D721Med (cell line): ENCODE data around the gene ZNF366.

Experiments
- DNase-seq: peaks from one replicate; pipeline ENCODE4 v3.0.0; 2011; ENCODE audit warnings: low spot score; ENCODE audit not compliant: insufficient read length
- FAIRE-seq: peaks from 2 replicates; lab custom pipeline; 2011; peaks lifted over from hg19 to GRCh38; lab: Jason Lieb, UNC
- TF ChIP-seq, protein P1 (sequence below): IDR thresholded peaks from 2 replicates; pipeline ENCODE4 v1.5.1; 2012; ENCODE audit warnings: mild to moderate bottlenecking, control low read depth; ENCODE audit not compliant: insufficient read depth; ENCODE audit errors: missing control alignments

The ZNF366 gene

DNA sequence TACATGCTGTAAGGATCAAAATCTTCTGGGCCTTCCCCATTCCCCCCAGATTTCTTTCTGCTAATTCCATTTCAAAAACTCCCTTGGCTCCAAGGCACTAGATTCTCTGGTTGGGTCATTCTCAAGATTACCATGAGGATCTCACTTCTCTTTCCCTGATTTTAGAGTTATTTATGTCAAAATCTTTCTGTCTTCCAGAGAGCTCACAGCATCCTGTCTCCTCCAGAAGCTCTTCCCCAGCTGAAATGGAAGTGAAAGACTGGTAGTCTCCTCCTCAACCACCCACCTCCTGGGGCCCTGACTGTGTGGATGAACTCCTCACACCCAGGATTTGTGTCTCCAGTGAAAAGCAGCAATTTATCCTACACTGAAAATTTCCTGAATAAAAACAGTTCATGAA is 11.9 kb upstream of the ZNF366 start:
- TF ChIP-seq, protein P1, sequence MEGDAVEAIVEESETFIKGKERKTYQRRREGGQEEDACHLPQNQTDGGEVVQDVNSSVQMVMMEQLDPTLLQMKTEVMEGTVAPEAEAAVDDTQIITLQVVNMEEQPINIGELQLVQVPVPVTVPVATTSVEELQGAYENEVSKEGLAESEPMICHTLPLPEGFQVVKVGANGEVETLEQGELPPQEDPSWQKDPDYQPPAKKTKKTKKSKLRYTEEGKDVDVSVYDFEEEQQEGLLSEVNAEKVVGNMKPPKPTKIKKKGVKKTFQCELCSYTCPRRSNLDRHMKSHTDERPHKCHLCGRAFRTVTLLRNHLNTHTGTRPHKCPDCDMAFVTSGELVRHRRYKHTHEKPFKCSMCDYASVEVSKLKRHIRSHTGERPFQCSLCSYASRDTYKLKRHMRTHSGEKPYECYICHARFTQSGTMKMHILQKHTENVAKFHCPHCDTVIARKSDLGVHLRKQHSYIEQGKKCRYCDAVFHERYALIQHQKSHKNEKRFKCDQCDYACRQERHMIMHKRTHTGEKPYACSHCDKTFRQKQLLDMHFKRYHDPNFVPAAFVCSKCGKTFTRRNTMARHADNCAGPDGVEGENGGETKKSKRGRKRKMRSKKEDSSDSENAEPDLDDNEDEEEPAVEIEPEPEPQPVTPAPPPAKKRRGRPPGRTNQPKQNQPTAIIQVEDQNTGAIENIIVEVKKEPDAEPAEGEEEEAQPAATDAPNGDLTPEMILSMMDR, result no peak
- FAIRE-seq (no peak), DNase-seq (no peak)

DNA sequence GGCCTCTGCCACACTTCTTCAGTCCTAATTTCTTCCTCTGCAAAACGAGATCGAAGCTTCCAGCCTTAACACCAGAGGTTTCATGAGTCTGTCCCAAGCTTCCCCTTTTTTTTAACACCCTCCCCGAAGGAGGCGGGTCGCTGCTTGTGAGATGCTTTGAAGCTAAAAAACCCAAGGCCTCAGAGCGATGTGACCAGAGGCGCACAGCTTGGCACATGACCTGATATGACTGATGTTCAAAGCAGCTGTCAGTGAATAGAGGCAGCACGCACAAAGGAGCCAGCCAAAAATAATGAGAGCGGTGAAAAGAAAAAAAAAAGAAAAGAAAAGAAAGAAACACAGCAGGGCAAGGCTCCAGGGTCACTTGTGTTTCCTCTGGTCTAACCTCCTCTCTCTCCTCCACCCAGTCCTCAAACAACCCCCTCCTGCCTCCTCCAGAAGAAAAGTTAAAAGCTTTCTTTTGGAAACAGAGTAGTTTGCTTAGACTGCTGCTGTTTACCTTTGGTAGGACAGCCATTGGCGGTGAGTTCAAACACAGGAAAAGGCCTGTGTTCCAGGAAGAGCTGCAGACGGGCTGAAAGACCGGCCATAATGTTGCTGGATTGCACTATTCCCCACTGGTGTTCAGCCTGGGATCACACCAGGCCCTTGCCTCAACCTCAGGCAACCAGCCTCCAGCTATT is 10.9 kb upstream of the ZNF366 start:
- FAIRE-seq (no peak), DNase-seq (no peak)
- TF ChIP-seq, protein P1, result no peak

DNA sequence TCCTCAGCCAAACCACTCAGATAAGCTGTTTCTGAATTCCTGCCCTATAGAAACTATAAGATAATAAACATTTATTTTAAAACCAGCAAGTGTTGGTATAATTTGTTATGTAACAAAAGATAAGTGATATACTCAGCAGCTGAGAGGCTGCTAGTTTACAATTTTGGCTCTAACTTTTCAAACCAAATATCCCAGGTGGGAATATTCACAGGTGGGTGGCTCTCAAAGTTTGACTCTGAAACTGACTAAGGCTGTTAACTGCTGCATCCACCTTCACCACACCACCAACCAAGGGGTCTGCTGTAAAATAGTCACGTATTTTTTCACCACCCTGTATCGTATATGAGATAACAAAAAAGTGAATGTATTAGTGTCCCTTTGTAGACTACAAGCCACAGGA is 9.7 kb upstream of the ZNF366 start:
- DNase-seq (no peak), FAIRE-seq (no peak)
- TF ChIP-seq, protein P1, result no peak

DNA sequence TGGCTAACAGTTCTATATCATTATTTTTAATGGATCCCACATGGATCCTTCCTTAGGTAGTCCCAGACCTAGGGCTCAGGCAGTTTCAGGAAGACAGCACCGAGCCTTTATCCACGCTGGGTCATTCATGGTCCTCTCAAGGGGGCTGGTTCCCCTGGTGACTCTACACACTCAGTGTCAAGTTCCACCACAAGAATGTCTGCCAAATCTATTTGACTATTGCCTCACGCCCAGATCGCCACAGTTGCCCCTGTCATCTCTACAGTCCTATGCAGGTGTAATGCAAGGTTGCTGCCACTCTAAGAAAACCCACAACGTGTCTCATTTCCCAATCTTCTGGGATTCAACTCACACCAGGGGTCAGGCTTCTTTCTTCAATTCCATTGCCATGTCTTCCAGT is 8.0 kb upstream of the ZNF366 start:
- TF ChIP-seq, protein P1, result no peak
- no peak for DNase-seq
- no peak for FAIRE-seq

DNA sequence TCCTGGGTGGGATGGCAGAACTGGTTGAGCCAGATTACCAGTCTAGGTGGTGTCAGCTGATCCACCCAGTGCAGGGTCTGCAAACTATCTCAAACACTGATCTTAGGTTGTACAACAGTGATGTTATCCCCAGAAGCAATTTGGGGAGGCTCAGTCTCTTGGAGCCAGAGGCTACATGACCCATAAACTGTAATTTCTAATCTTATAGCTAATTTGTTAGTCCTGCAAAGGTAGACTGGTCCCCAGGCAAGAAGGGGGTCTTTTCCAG is 5.3 kb upstream of the ZNF366 start:
- TF ChIP-seq, protein P1, result no peak
- DNase-seq (no peak), FAIRE-seq (no peak)

DNA sequence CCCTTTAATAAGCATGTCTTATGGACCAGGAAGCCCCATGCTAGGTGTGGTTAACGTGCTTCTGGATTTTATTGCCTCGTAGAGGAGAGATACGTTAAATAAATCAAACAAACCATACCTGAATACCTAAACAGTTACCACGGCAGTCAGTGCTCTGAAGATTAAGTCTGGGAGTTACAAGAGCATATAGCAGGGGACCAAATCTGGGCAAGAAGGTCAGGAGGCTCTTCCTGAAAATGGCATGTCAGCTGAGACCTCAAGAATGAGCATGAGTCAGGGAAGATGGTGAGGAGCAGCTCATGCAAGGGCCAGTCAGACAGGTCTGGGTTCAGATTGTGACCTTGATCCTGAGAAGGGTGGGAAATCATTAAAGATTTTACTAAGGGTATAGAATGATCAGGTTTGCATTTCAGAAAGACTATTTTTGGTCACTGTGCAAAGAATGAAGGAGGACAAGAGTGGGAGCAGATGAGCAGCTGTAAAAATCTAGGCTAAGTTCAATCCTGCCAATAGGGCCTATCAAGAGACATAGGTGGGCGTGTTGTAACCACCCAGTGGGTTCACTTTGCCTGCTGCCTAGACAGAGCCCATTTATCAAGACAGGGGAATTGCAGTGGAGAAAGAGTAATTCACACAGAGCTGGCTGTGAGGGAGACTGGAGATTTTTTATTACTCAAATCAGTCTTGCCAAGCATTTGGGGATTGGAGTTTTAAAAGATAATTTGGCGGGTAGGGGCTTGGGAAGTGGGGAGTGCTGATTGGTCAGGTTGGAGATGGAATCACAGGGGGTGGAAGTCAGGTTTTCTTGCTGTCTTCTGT is 4.8 kb upstream of the ZNF366 start:
- TF ChIP-seq, protein P1, result no peak
- FAIRE-seq (no peak), DNase-seq (no peak)

DNA sequence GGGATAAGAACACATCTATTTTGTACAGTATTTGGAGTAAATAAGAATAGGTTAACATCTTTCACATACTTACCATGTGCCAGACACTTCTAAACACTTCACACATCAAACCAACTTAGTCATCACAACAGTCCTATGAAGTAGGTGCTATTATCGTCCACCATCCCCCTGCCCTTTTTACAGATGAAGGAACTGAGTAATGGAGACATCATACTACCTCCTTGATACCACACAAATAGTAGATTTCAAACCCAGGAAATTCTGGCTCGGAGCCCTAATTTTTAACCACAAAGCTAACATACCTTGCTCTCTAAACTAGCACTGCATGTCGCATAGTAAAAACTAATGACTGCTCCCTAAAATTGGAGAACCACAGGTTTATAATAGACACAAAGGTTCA is 4.2 kb upstream of the ZNF366 start:
- DNase-seq (no peak), FAIRE-seq (no peak)
- TF ChIP-seq, protein P1, result no peak
